Neural cell (in vitro differentiated cells): Measurements from ENCODE around the gene TOLLIP. TPM values are rescaled to one million over a fixed set of nuclear protein-coding genes. Genes with fewer than 3 reads are reported as not detected.

Source experiments
- H2AFZ ChIP-seq: fragments of 200-600, 300-800 bp; sonication (generic), shearing (Covaris generic); 2 replicates; pipeline ENCODE4 v1.6.0; 2014; ENCODE audit warnings: low read depth, mild to moderate bottlenecking, antibody characterized with exemption, low read length, moderate library complexity
- H3F3A ChIP-seq: fragments of 200-600 bp; shearing (Covaris generic); 2 replicates; pipeline ENCODE4 v1.6.1; 2016; ENCODE audit warnings: mild to moderate bottlenecking, moderate library complexity, mixed read lengths, antibody characterized with exemption, low read length; ENCODE audit not compliant: insufficient read depth, poor library complexity, severe bottlenecking
- H3K27ac ChIP-seq: fragments of 200-600, 300-800 bp; sonication (generic), shearing (Covaris generic); 2 replicates; pipeline ENCODE4 v1.5.1; 2014; ENCODE audit warnings: mild to moderate bottlenecking, low read length, moderate library complexity
- H3K27me3 ChIP-seq: fragments of 300-800, 200-600 bp; sonication (generic), shearing (Covaris generic); 2 replicates; pipeline ENCODE4 v1.6.0; 2014; ENCODE audit warnings: mild to moderate bottlenecking, low read depth, low read length, moderate library complexity; ENCODE audit not compliant: insufficient read depth
- H3K36me3 ChIP-seq: fragments of 300-800, 200-600 bp; sonication (generic), shearing (Covaris generic); 2 replicates; pipeline ENCODE4 v1.5.1; 2014; ENCODE audit warnings: mild to moderate bottlenecking, antibody characterized with exemption, low read length, moderate library complexity; ENCODE audit not compliant: insufficient read depth
- H3K4me2 ChIP-seq: fragments of 300-800, 200-600 bp; sonication (generic), shearing (Covaris generic); 2 replicates; pipeline ENCODE4 v1.6.0; 2014; ENCODE audit warnings: mild to moderate bottlenecking, low read length
- H3K4me3 ChIP-seq: fragments of 300-800, 200-600 bp; sonication (generic), shearing (Covaris generic); 2 replicates; pipeline ENCODE4 v1.5.1; 2014; ENCODE audit warnings: mild to moderate bottlenecking, low read length, moderate library complexity
- H3K79me2 ChIP-seq: fragments of 200-600 bp; shearing (Covaris generic); replicated peaks from 2 replicates; pipeline ENCODE4 v1.6.0; 2014; ENCODE audit warnings: mild to moderate bottlenecking, low read length, moderate library complexity; ENCODE audit not compliant: insufficient read depth
- H3K9ac ChIP-seq: fragments of 300-800, 200-600 bp; sonication (generic), shearing (Covaris generic); 2 replicates; pipeline ENCODE4 v1.6.1; 2016; ENCODE audit warnings: mild to moderate bottlenecking, low read length, mixed read lengths
- H3K9me2 ChIP-seq: fragments of 200-600 bp; shearing (Covaris generic); 2 replicates; pipeline ENCODE4 v1.6.1; 2016; ENCODE audit warnings: mild to moderate bottlenecking, low read length, mixed read lengths; ENCODE audit not compliant: insufficient read depth
- H3K9me3 ChIP-seq: fragments of 200-600, 300-800 bp; sonication (generic), shearing (Covaris generic); 2 replicates; pipeline ENCODE4 v1.6.1; 2016; ENCODE audit warnings: mild to moderate bottlenecking, mixed run types, low read length, moderate library complexity, mixed read lengths
- H4K20me1 ChIP-seq: fragments of 200-600 bp; shearing (Covaris generic); 2 replicates; pipeline ENCODE4 v1.6.1; 2016; ENCODE audit warnings: mild to moderate bottlenecking, mixed run types; ENCODE audit not compliant: insufficient read depth
- CTCF ChIP-seq: fragments of 450-650 bp; IDR thresholded peaks from 2 replicates; pipeline ENCODE4 v1.5.1; 2014; ENCODE audit warnings: antibody characterized with exemption, mild to moderate bottlenecking, moderate library complexity; ENCODE audit not compliant: poor library complexity, severe bottlenecking
- EP300 ChIP-seq: fragments of 450-650 bp; conservative IDR thresholded peaks from 2 replicates; pipeline ENCODE4 v1.6.1; 2014; ENCODE audit warnings: antibody characterized with exemption, mild to moderate bottlenecking, moderate library complexity; ENCODE audit not compliant: poor library complexity, severe bottlenecking
- EZH2 ChIP-seq: fragments of 200-600, 300-800 bp; shearing (Covaris generic), sonication (generic); IDR thresholded peaks from 2 replicates; pipeline ENCODE4 v1.6.1; 2014; ENCODE audit warnings: antibody characterized with exemption, low read length, borderline replicate concordance, mild to moderate bottlenecking; ENCODE audit not compliant: insufficient read depth, poor library complexity, severe bottlenecking
- MXI1 ChIP-seq: fragments of 450-650 bp; conservative IDR thresholded peaks from 2 replicates; pipeline ENCODE4 v1.6.1; 2014; ENCODE audit warnings: antibody characterized with exemption, mild to moderate bottlenecking; ENCODE audit not compliant: poor library complexity, severe bottlenecking
- POLR2AphosphoS5 ChIP-seq: IDR thresholded peaks from 2 replicates; pipeline ENCODE4 v1.6.1; 2012
- RAD21 ChIP-seq: fragments of 450-650 bp; conservative IDR thresholded peaks from 2 replicates; pipeline ENCODE4 v1.6.1; 2014; ENCODE audit warnings: antibody characterized with exemption, mild to moderate bottlenecking, moderate library complexity
- REST ChIP-seq: IDR thresholded peaks from 2 replicates; pipeline ENCODE4 v1.6.1; 2012; ENCODE audit warnings: borderline replicate concordance
- SMC3 ChIP-seq: fragments of 450-650 bp; conservative IDR thresholded peaks from 2 replicates; pipeline ENCODE4 v1.6.1; 2014; ENCODE audit warnings: antibody characterized with exemption, mild to moderate bottlenecking, moderate library complexity; ENCODE audit not compliant: poor library complexity
- TAF1 ChIP-seq: IDR thresholded peaks from 2 replicates; pipeline ENCODE4 v1.6.1; 2012; ENCODE audit warnings: low read depth
- polyA plus RNA-seq: library from polyadenylated mRNA; depleted of rRNA; stranded (reverse); fragments of >200 nt; gene quantifications from 2 replicates; pipeline ENCODE4 v1.2.3, GENCODE V29; 2014

Gene TOLLIP
- polyA plus RNA-seq, 1 donor from 2014 or later = 24.1 TPM

- Histone ChIP-seq H3F3A (no peaks in the 10 kb centered on the region), H3K36me3 (no peaks in the 10 kb centered on the region), H3K9me3 (no peaks in the 10 kb centered on the region), H3K27ac (no peak overlapping the region), H3K27me3 (no peaks in the 10 kb centered on the region), H3K79me2 (peaks cover 36% of the 10 kb centered on the region), H2AFZ (no peak overlapping the region), H3K4me3 (no peak overlapping the region), H3K9me2 (no peaks in the 10 kb centered on the region), H4K20me1 (no peaks in the 10 kb centered on the region), H3K9ac (no peak overlapping the region), H3K4me2 (no peak overlapping the region)
- no peak for TF ChIP-seq SMC3
- TF ChIP-seq POLR2AphosphoS5 = no peak
- TF ChIP-seq RAD21 = no peak
- no peak for TF ChIP-seq CTCF
- no peak for TF ChIP-seq REST
- TF ChIP-seq MXI1 = no peak
- TF ChIP-seq EP300 = no peak
- TF ChIP-seq EZH2 = no peak
Measured at GRCh38 chr11:1296287-1296686, 13.1 kb downstream of the TOLLIP start.

DNA sequence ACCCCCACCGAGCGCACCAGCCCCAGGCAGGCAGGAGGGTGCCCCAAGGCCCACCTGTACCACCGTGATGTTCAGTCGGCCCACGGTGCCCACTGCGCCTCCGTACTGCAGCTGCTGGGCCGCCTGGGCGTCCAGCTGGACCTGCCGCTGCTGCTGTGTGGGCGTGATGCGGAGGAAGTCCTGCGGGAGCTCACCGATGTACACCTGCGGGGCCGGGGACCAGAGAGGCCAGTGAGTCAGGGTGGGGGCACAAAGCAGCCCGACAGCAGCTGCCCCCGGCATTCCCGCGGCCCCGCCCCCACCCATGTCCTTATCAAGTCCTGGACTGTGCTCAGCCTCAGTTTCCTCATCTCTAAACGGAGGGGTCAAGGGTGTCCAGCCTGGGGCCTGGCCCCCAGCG, 13.8 kb downstream of the TOLLIP start:
- no peaks in the 10 kb centered on the region for H3K9me3 ChIP-seq
- H3K36me3 ChIP-seq = no peaks in the 10 kb centered on the region
- no peaks in the 10 kb centered on the region for H4K20me1 ChIP-seq
- H3K9me2 ChIP-seq = no peaks in the 10 kb centered on the region
- H3K4me2 ChIP-seq = no peak overlapping the region
- no peak overlapping the region for H3K27ac ChIP-seq
- H3K27me3 ChIP-seq = no peaks in the 10 kb centered on the region
- H3K79me2 ChIP-seq = peaks cover 32% of the 10 kb centered on the region
- H3F3A ChIP-seq = no peaks in the 10 kb centered on the region
- no peak overlapping the region for H3K4me3 ChIP-seq
- H2AFZ ChIP-seq = no peak overlapping the region
- H3K9ac ChIP-seq = no peak overlapping the region
- TF ChIP-seq CTCF = no peak
- no peak for TF ChIP-seq RAD21
- no peak for TF ChIP-seq EP300
- no peak for TF ChIP-seq EZH2
- no peak for TF ChIP-seq REST
- TF ChIP-seq POLR2AphosphoS5 = no peak
- no peak for TF ChIP-seq SMC3
- no peak for TF ChIP-seq TAF1
- TF ChIP-seq MXI1 = no peak
